GM12878 (cell line): ENCODE data around the gene PCDHB16. TPM values are rescaled to one million over a fixed set of nuclear protein-coding genes. Genes with fewer than 3 reads are reported as not detected.
"Not testable (repeated sequence)": the region's sequence is repeated elsewhere in the genome, so short reads cannot be mapped to it uniquely, and the experiment has no call there.

Experiments used
- ATAC-seq: fragments of 200-7000 bp; cut with Tn5 transposase; 3 replicates; pipeline ENCODE4 v1.9.1; 2020; ENCODE audit warnings: mild to moderate bottlenecking, moderate library complexity
- BruUV-seq: library from RNA; stranded (reverse); fragments of 400-500 nt; replicated peaks from 2 replicates; lab custom pipeline; 2021; lab: Mats Ljungman, UMichigan
- CTCF ChIA-PET: fragments of 300-600 bp; sonication (Branson Sonifier 250); formaldehyde crosslinking; extraction: SDS; loops from one replicate; lab custom pipeline; 2021; ENCODE audit warnings: inconsistent platforms; lab: Yijun Ruan, JAX
- POLR2A ChIA-PET: fragments of 350-600 bp; formaldehyde crosslinking; extraction: SDS; loops from one replicate; lab custom pipeline; 2021; ENCODE audit warnings: inconsistent platforms; lab: Charles Lee
- RAD21 ChIA-PET: fragments of 300-600 bp; sonication (Branson Sonifier 250); formaldehyde crosslinking; loops from one replicate; lab custom pipeline; 2023; ENCODE audit warnings: antibody characterized with exemption; ENCODE audit not compliant: unreplicated experiment; lab: Charles Lee
- SMC1A ChIA-PET: fragments of 300-600 bp; sonication (Branson Sonifier 250); formaldehyde crosslinking; loops from one replicate; lab custom pipeline; 2023; ENCODE audit not compliant: unreplicated experiment, uncharacterized antibody; lab: Charles Lee
- DNase-seq: peaks from one replicate; pipeline ENCODE4 v3.0.0-alpha.2; 2011; ENCODE audit warnings: low read depth, low spot score
- FAIRE-seq: peaks from 3 replicates; lab custom pipeline; 2011; peaks lifted over from hg19 to GRCh38; lab: Jason Lieb, UNC
- H2AFZ ChIP-seq: 2 replicates; pipeline ENCODE4 v1.6.0; 2011; ENCODE audit warnings: low read depth, low read length, control low read depth; ENCODE audit not compliant: control insufficient read depth
- H3K27ac ChIP-seq: 2 replicates; pipeline ENCODE4 v1.5.1; 2011; ENCODE audit warnings: control low read depth; ENCODE audit not compliant: control insufficient read depth, insufficient read depth
- H3K27me3 ChIP-seq, 2 experiments: replicated peaks in 1 of 2; 2 replicates each; pipeline versions ENCODE4 v1.6.0 to v1.6.1; 2011; ENCODE audit warnings: low read length in 1 of 2; ENCODE audit not compliant: control insufficient read depth in 2 of 2, insufficient read depth in 2 of 2
- H3K36me3 ChIP-seq, 2 experiments: 2 replicates each; pipeline ENCODE4 v1.5.1; 2011; ENCODE audit warnings: low read length in 1 of 2; ENCODE audit not compliant: control insufficient read depth in 2 of 2, insufficient read depth in 2 of 2
- H3K4me1 ChIP-seq: 2 replicates; pipeline ENCODE4 v1.6.1; 2011; ENCODE audit warnings: mild to moderate bottlenecking, low read length, moderate library complexity, mixed read lengths; ENCODE audit not compliant: control insufficient read depth, insufficient read depth
- H3K4me2 ChIP-seq: 2 replicates; pipeline ENCODE4 v1.6.0; 2011; ENCODE audit warnings: control low read depth; ENCODE audit not compliant: control insufficient read depth, insufficient read depth
- H3K4me3 ChIP-seq: fragments of 200-600 bp; sonication (generic); 2 replicates; pipeline ENCODE4 v1.5.1; 2016
- H3K79me2 ChIP-seq: 2 replicates; pipeline ENCODE4 v1.6.0; 2011; ENCODE audit warnings: low read length; ENCODE audit not compliant: control insufficient read depth, insufficient read depth
- H3K9ac ChIP-seq: 2 replicates; pipeline ENCODE4 v1.8.0; 2011; ENCODE audit warnings: low read length, control low read depth, mixed read lengths; ENCODE audit not compliant: control insufficient read depth, insufficient read depth
- H3K9me3 ChIP-seq: replicated peaks from 3 replicates; pipeline ENCODE4 v1.5.1; 2011; ENCODE audit warnings: mild to moderate bottlenecking, low read length; ENCODE audit not compliant: control insufficient read depth, insufficient read depth
- H4K20me1 ChIP-seq: 2 replicates; pipeline ENCODE4 v1.6.0; 2011; ENCODE audit not compliant: control insufficient read depth, insufficient read depth
- ATF2 ChIP-seq: IDR thresholded peaks from 2 replicates; pipeline ENCODE4 v1.6.1; 2012; ENCODE audit warnings: low read length, inconsistent platforms
- BRCA1 ChIP-seq: IDR thresholded peaks from 2 replicates; pipeline ENCODE4 v1.6.1; 2011; ENCODE audit warnings: low read depth, low read length, improper control_type of control experiment
- GATAD2B ChIP-seq: fragments of 450-650 bp; conservative IDR thresholded peaks from 2 replicates; pipeline ENCODE4 v1.6.1; 2017; ENCODE audit warnings: low read depth, mild to moderate bottlenecking, moderate library complexity
- IRF3 ChIP-seq: fragments of 450-650 bp; IDR thresholded peaks from 2 replicates; pipeline ENCODE4 v1.6.1; 2014; ENCODE audit warnings: mild to moderate bottlenecking
- POLR2AphosphoS2 ChIP-seq: IDR thresholded peaks from 2 replicates; pipeline ENCODE4 v1.6.1; 2011; ENCODE audit warnings: low read depth, mild to moderate bottlenecking, low read length, improper control_type of control experiment, moderate library complexity
- RAD21 ChIP-seq: IDR thresholded peaks from 2 replicates; pipeline ENCODE4 v1.6.1; 2011; ENCODE audit warnings: mild to moderate bottlenecking, low read depth, low read length, moderate library complexity; ENCODE audit not compliant: insufficient read depth
- SMC3 ChIP-seq: IDR thresholded peaks from 2 replicates; pipeline ENCODE4 v1.6.1; 2011; ENCODE audit warnings: low read length, improper control_type of control experiment, borderline replicate concordance
- ZBTB40 ChIP-seq: fragments of 450-650 bp; IDR thresholded peaks from 2 replicates; pipeline ENCODE4 v1.6.1; 2016; ENCODE audit warnings: mild to moderate bottlenecking, moderate library complexity, borderline replicate concordance
- whole genome bisulfite sequencing: methylation state at CpG from one replicate; pipeline ENCODE4 v1.1.6; 2016; ENCODE audit warnings: low lambda C conversion rate; ENCODE audit not compliant: insufficient replicate concordance, insufficient coverage; ENCODE audit errors: missing lambda C conversion rate; 5-methylcytosine and 5-hydroxymethylcytosine counted together
- in situ Hi-C: fragments of 300-500 bp; cut with MboI; formaldehyde crosslinking; loops from 9 replicates; pipeline ENCODE4 v1.14.3; 2018; ENCODE audit warnings: mixed read lengths
- intact Hi-C: fragments of 100-400 bp; cut with micrococcal nuclease; formaldehyde crosslinking; loops from one replicate; pipeline ENCODE4 v1.14.2; 2022; ENCODE audit not compliant: unreplicated experiment
- polyA plus RNA-seq, 11 experiments: library from polyadenylated mRNA; depleted of rRNA in 4 of 11; unstranded in 6 of 11; stranded (reverse) in 5 of 11; fragments of >200 nt; fragmentation: Nextera tagmentation in 4 of 11; fragmentation: Illumina TruSeq in 1 of 11; extraction: Ambion mirVana in 4 of 11; extraction: Trizol in 1 of 11; gene quantifications; 1 replicate in 1 of 11; 2 replicates in 10 of 11; pipeline versions ENCODE4 v1.2.1 to v1.2.3, GENCODE V29; 2011 to 2016; ENCODE audit warnings: inconsistent platforms in 2 of 11, missing spikeins in 2 of 11, low read depth in 1 of 11
- total RNA-seq, 4 experiments: library from RNA; depleted of rRNA in 3 of 4; stranded (reverse); fragments of >200 nt in 3 of 4; fragmentation: Illumina TruSeq in 1 of 4; extraction: Trizol in 1 of 4; gene quantifications; 2 replicates each; pipeline versions ENCODE4 v1.2.1 to v1.2.3, GENCODE V29; 2013 to 2021

Gene PCDHB16
- total and polyA plus RNA-seq, 10 of the 15 experiments (the other 5 are each of a cell fraction or from before 2014, with no cell fraction given), result 0.01 TPM; not detected in 9

GRCh38 chr5:141189131-141189530 lies 6.9 kb downstream of the PCDHB16 start:
- POLR2A ChIA-PET, H3K9me3 ChIP-seq, CTCF ChIA-PET, H3K79me2 ChIP-seq, SMC1A ChIA-PET, H3K4me3 ChIP-seq, H3K4me2 ChIP-seq, H3K36me3 ChIP-seq, DNase-seq, RAD21 ChIA-PET, H3K27me3 ChIP-seq, ATAC-seq, FAIRE-seq, H2AFZ ChIP-seq, H3K27ac ChIP-seq, H4K20me1 ChIP-seq, H3K4me1 ChIP-seq, in situ Hi-C loops, H3K9ac ChIP-seq, BruUV-seq: not testable (repeated sequence)
- intact Hi-C loops, result loop anchor here (10.0 kb wide), 1 partner anchor 376 kb away; no protein-coding TSS in a partner anchor
- 66% methylated on average over 24 of the region's 35 CpGs for WGBS

- ChIA-PET SMC1A (interaction anchor here (0.7 kb wide), 1 partner anchor 177 kb away, joined by 3 read pairs; the partner anchor contains the start of gene PCDHGB3), RAD21 (no interaction called here), POLR2A (no interaction called here), CTCF (interaction anchor here (1.1 to 1.3 kb wide), 2 partner anchors 37 to 365 kb away, joined by 3 to 6 read pairs; no protein-coding TSS in a partner anchor)
- FAIRE-seq, result no peak
- Histone ChIP-seq H3K36me3 (no peaks in the 10 kb centered on the region), H3K9ac (no peak within 1 kb of the TSS), H3K4me3 (no peak within 1 kb of the TSS), H3K27ac (no peak within 1 kb of the TSS), H3K4me2 (no peak within 1 kb of the TSS), H2AFZ (no peak within 1 kb of the TSS), H3K4me1 (no peaks in the 10 kb centered on the region), H4K20me1 (no peaks in the 10 kb centered on the region), H3K79me2 (no peaks in the 10 kb centered on the region), H3K9me3 (no peaks in the 10 kb centered on the region; the same call in 2 of the 3 replicates), H3K27me3 (no peaks in the 10 kb centered on the region)
- WGBS, result 17% methylated on average over 10 of the region's 10 CpGs
- DNase-seq, result no peak
- BruUV-seq, result no TSS peak
- intact Hi-C loops (no loop called here), in situ Hi-C loops (no loop called here)
- no peak for ATAC-seq
- TF ChIP-seq ATF2 (no peak), SMC3 (no peak), RAD21 (peak; percentile 48), ZBTB40 (no peak), GATAD2B (no peak), BRCA1 (no peak), IRF3 (no peak), POLR2AphosphoS2 (no peak)
Observed at GRCh38 chr5:141192110-141192725, 10.0 kb downstream of the PCDHB16 start, which contains the start of gene PCDHB10. TSS of gene PCDHB10 (plus strand) at chr5:141192353. CDS start at chr5:141192553, 200 bp downstream.
